Neural progenitor cell (in vitro differentiated cells): ENCODE data around the gene PKP2. TPM values are rescaled to one million over a fixed set of nuclear protein-coding genes. Genes with fewer than 3 reads are reported as not detected.

Source experiments
- DNase-seq: peaks from one replicate; pipeline ENCODE4 v3.0.0-alpha.2; 2016; ENCODE audit warnings: low spot score
- H2AFZ ChIP-seq: fragments of 200-600 bp; sonication (generic); replicated peaks from 2 replicates; pipeline ENCODE4 v1.6.1; 2016; ENCODE audit warnings: antibody characterized with exemption
- H3F3A ChIP-seq: fragments of 200-600 bp; sonication (generic); 2 replicates; pipeline ENCODE4 v1.6.1; 2016; ENCODE audit warnings: antibody characterized with exemption, low read depth
- H3K27ac ChIP-seq: fragments of 200-600 bp; sonication (generic); 2 replicates; pipeline ENCODE4 v1.5.1; 2016; ENCODE audit warnings: mild to moderate bottlenecking
- H3K27me3 ChIP-seq: fragments of 200-600 bp; sonication (generic); 2 replicates; pipeline ENCODE4 v1.6.1; 2016; ENCODE audit warnings: mild to moderate bottlenecking, moderate library complexity
- H3K36me3 ChIP-seq: fragments of 200-600 bp; sonication (generic); 2 replicates; pipeline ENCODE4 v1.5.1; 2016
- H3K4me1 ChIP-seq: fragments of 200-600 bp; sonication (generic); 2 replicates; pipeline ENCODE4 v1.6.1; 2016; ENCODE audit warnings: mixed run types
- H3K4me2 ChIP-seq: fragments of 200-600 bp; sonication (generic); 2 replicates; pipeline ENCODE4 v1.6.1; 2016
- H3K4me3 ChIP-seq: fragments of 200-600 bp; sonication (generic); 2 replicates; pipeline ENCODE4 v1.5.1; 2016
- H3K79me2 ChIP-seq: fragments of 200-600 bp; sonication (generic); 2 replicates; pipeline ENCODE4 v1.6.1; 2016; ENCODE audit warnings: low read depth
- H3K9ac ChIP-seq: fragments of 200-600 bp; sonication (generic); 2 replicates; pipeline ENCODE4 v1.6.1; 2016
- H3K9me3 ChIP-seq: fragments of 200-600 bp; sonication (generic); 2 replicates; pipeline ENCODE4 v1.5.1; 2016; ENCODE audit warnings: low read depth
- H4K20me1 ChIP-seq: fragments of 200-600 bp; sonication (generic); 2 replicates; pipeline ENCODE4 v1.6.1; 2016; ENCODE audit warnings: low read depth
- H3K27ac Mint-ChIP-seq: 3 replicates; pipeline ENCODE4 v1.8.0; 2021; ENCODE audit warnings: mixed read lengths
- H3K27me3 Mint-ChIP-seq: 2 replicates; pipeline ENCODE4 v1.8.0; 2022; ENCODE audit warnings: low read depth, mild to moderate bottlenecking, inconsistent platforms, moderate library complexity, mixed read lengths; ENCODE audit not compliant: insufficient read depth
- H3K36me3 Mint-ChIP-seq: 3 replicates; pipeline ENCODE4 v1.8.0; 2021; ENCODE audit warnings: mixed read lengths
- H3K4me1 Mint-ChIP-seq: 3 replicates; pipeline ENCODE4 v1.8.0; 2021; ENCODE audit warnings: mixed read lengths
- H3K4me3 Mint-ChIP-seq: 3 replicates; pipeline ENCODE4 v1.8.0; 2021; ENCODE audit warnings: mild to moderate bottlenecking, moderate library complexity, mixed read lengths
- H3K9me3 Mint-ChIP-seq: 3 replicates; pipeline ENCODE4 v1.8.0; 2020; ENCODE audit warnings: mixed read lengths
- EZH2 ChIP-seq: fragments of 200-600 bp; sonication (generic); IDR thresholded peaks from 2 replicates; pipeline ENCODE4 v1.6.1; 2017; ENCODE audit warnings: antibody characterized with exemption, mild to moderate bottlenecking, moderate library complexity
- EZH2phosphoT487 ChIP-seq: fragments of 200-600 bp; sonication (generic); IDR thresholded peaks from 2 replicates; pipeline ENCODE4 v1.6.1; 2017; ENCODE audit warnings: antibody characterized with exemption
- total RNA-seq: library from RNA; depleted of rRNA; stranded (reverse); fragments of >200 nt; gene quantifications from 2 replicates; pipeline ENCODE4 v1.2.3, GENCODE V29; 2015; ENCODE audit warnings: low replicate concordance
- TF ChIP-seq, protein P1 (sequence below): fragments of 200-600 bp; sonication (generic); IDR thresholded peaks from 2 replicates; pipeline ENCODE4 v1.5.1; 2017; ENCODE audit warnings: antibody characterized with exemption, mild to moderate bottlenecking

PKP2 gene
- total RNA-seq, 1 donor from 2014 or later, result 10.6 TPM

DNA sequence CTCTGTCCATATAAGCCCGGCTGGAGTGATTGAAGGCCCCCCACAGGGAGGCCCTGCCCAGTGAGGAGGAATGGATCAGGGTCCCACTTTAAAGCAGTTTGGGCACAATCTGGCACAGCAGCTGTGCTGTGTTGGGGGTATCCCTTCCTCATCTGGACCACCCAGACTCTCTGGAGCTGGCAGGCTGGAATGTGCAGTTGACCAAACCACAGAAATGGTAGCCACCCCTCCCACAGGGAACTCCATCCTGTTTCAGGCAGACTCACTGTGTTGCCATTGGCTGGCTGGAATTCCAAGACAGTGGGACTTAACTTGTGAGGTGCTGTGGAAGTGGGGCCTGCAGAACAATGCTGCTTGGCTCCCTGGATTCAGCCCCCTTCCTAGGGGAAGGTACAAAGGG, 87.4 kb downstream of the PKP2 start:
- Histone ChIP-seq H3K27ac (no peak overlapping the region), H3F3A (no peaks in the 10 kb centered on the region), H3K4me1 (no peaks in the 10 kb centered on the region), H4K20me1 (no peaks in the 10 kb centered on the region), H3K9ac (no peak overlapping the region), H2AFZ (no peak overlapping the region), H3K79me2 (no peaks in the 10 kb centered on the region), H3K9me3 (no peaks in the 10 kb centered on the region), H3K4me2 (no peak overlapping the region), H3K4me3 (no peak overlapping the region), H3K27me3 (no peaks in the 10 kb centered on the region), H3K36me3 (no peaks in the 10 kb centered on the region)
- H3K9me3 Mint-ChIP-seq, result peaks cover 13% of the 10 kb centered on the region
- H3K4me1 Mint-ChIP-seq, result no peaks in the 10 kb centered on the region
- H3K4me3 Mint-ChIP-seq, result no peak overlapping the region
- no peak overlapping the region for H3K27ac Mint-ChIP-seq
- no peaks in the 10 kb centered on the region for H3K27me3 Mint-ChIP-seq
- TF ChIP-seq EZH2 (no peak), EZH2phosphoT487 (no peak)
- TF ChIP-seq, protein P1, sequence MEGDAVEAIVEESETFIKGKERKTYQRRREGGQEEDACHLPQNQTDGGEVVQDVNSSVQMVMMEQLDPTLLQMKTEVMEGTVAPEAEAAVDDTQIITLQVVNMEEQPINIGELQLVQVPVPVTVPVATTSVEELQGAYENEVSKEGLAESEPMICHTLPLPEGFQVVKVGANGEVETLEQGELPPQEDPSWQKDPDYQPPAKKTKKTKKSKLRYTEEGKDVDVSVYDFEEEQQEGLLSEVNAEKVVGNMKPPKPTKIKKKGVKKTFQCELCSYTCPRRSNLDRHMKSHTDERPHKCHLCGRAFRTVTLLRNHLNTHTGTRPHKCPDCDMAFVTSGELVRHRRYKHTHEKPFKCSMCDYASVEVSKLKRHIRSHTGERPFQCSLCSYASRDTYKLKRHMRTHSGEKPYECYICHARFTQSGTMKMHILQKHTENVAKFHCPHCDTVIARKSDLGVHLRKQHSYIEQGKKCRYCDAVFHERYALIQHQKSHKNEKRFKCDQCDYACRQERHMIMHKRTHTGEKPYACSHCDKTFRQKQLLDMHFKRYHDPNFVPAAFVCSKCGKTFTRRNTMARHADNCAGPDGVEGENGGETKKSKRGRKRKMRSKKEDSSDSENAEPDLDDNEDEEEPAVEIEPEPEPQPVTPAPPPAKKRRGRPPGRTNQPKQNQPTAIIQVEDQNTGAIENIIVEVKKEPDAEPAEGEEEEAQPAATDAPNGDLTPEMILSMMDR, result no peak
- no peak for DNase-seq
- H3K36me3 Mint-ChIP-seq, result peaks cover 2% of the 10 kb centered on the region

DNA sequence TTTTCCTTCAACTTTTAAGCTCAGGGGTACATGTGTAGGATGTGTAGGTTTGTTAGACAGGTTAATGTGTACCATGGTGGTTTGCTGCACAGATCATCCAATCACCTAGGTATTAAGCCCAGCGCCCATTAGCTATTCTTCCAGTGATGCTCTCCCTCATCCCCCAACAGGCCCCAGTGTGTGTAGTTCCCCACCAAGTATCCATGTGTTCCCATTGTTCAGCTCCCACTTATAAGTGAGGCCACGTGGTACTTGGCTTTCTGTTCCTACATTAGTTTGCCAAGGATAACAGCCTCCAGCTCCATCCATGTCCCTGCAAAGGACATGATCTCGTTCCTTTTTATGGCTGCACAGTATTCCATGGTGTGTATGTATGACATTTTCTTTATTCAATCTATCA, 92.3 kb downstream of the PKP2 start:
- no peaks in the 10 kb centered on the region for H3F3A ChIP-seq
- H3K4me3 ChIP-seq, result no peak overlapping the region
- Mint-ChIP-seq H3K4me3 (no peak overlapping the region), H3K27ac (no peak overlapping the region), H3K9me3 (peaks cover 13% of the 10 kb centered on the region), H3K4me1 (no peaks in the 10 kb centered on the region), H3K36me3 (no peaks in the 10 kb centered on the region), H3K27me3 (no peaks in the 10 kb centered on the region)
- no peaks in the 10 kb centered on the region for H3K4me1 ChIP-seq
- H2AFZ ChIP-seq, result no peak overlapping the region
- no peaks in the 10 kb centered on the region for H3K36me3 ChIP-seq
- no peaks in the 10 kb centered on the region for H3K9me3 ChIP-seq
- H3K27me3 ChIP-seq, result no peaks in the 10 kb centered on the region
- no peak overlapping the region for H3K27ac ChIP-seq
- H3K79me2 ChIP-seq, result no peaks in the 10 kb centered on the region
- no peaks in the 10 kb centered on the region for H4K20me1 ChIP-seq
- DNase-seq, result no peak
- TF ChIP-seq EZH2 (no peak), EZH2phosphoT487 (no peak)
- TF ChIP-seq, protein P1, result no peak
- no peak overlapping the region for H3K4me2 ChIP-seq
- H3K9ac ChIP-seq, result no peak overlapping the region

DNA sequence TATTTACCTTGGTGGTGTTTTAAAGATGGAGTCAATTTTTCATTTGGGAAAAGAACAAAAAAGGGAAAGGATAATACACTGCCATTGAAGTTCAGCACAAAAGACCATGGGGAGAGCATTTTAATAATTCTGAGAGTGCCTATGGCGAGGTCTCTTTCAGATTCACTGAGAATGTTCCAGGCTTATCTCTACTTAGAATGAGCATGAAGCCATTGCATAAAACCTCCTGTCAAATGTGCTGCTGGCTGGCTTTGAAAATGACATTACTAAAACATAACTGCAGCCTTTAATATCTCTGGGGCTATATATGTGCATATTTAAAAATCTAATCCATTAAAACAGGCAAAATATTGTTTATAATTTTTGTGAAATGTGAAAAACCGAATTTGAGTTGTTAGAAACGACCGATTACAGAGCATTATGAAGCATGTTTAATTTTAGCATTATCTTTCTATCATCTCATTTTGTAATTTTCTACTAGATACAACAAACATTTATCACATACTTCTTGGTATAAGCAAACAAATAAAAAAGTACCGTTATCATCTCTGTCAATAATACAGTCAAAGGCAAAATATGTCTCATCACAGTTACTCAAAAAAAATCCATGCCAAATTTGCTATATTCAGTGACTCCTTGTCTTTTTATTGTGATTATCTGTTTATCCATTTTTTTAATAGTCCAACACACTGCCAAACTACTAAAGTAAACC, 95.2 kb downstream of the PKP2 start:
- H4K20me1 ChIP-seq, result no peaks in the 10 kb centered on the region
- H3K4me1 Mint-ChIP-seq, result no peaks in the 10 kb centered on the region
- no peaks in the 10 kb centered on the region for H3K4me1 ChIP-seq
- no peak overlapping the region for H3K27ac ChIP-seq
- H3K4me2 ChIP-seq, result no peak overlapping the region
- peaks cover 3% of the 10 kb centered on the region for H3K36me3 ChIP-seq
- H3K4me3 ChIP-seq, result no peak overlapping the region
- peaks cover 8% of the 10 kb centered on the region for H3K9me3 Mint-ChIP-seq
- H3K4me3 Mint-ChIP-seq, result no peak overlapping the region
- no peak overlapping the region for H3K27ac Mint-ChIP-seq
- no peak for DNase-seq
- no peaks in the 10 kb centered on the region for H3K79me2 ChIP-seq
- H3K9ac ChIP-seq, result no peak overlapping the region
- no peaks in the 10 kb centered on the region for H3K27me3 Mint-ChIP-seq
- H2AFZ ChIP-seq, result no peak overlapping the region
- TF ChIP-seq EZH2, result no peak
- TF ChIP-seq, protein P1, result no peak
- TF ChIP-seq EZH2phosphoT487, result no peak
- no peaks in the 10 kb centered on the region for H3K27me3 ChIP-seq
- no peaks in the 10 kb centered on the region for H3K36me3 Mint-ChIP-seq
- H3F3A ChIP-seq, result no peaks in the 10 kb centered on the region
- H3K9me3 ChIP-seq, result no peaks in the 10 kb centered on the region
